ENCODE results near the gene STK24.

Gene STK24

DNA sequence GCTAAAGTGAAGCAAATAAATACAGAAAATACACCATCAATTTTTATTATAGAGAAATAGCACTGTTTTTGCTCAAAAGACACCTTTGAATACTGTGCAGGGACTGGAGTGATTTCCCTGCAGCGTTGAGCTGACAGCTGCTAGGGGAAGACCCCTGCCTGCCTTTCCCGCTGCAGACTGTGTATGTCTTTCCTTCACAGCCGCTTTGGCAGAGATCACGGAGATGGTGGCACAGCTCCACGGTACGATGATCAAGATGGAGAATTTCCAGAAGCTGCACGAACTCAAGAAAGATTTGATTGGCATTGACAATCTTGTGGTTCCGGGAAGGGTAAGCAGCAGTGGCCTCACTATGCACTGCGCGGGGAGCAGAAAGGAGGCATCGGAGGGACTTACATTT lies 141.5 kb downstream of the STK24 start:
- no peak overlapping the region for H3K4me2 ChIP-seq (ENCODE audit: low read depth, low read length, poor library complexity, severe bottlenecking)
- no peaks in the 10 kb centered on the region for H3K36me3 ChIP-seq (ENCODE audit: insufficient read depth, low read length)
- H3K4me1 ChIP-seq (ENCODE audit: insufficient read depth, low read length, poor library complexity, severe bottlenecking), result no peaks in the 10 kb centered on the region
- no peaks in the 10 kb centered on the region for H3K9me2 ChIP-seq (replicated peaks; ENCODE audit: low read depth, low read length)
- no peaks in the 10 kb centered on the region for H3K9me3 ChIP-seq (ENCODE audit: insufficient read depth, low read depth, low read length)
- H4K20me1 ChIP-seq (ENCODE audit: insufficient read depth, low read length, poor library complexity, severe bottlenecking), result no peaks in the 10 kb centered on the region
- no peak overlapping the region for H3K9ac ChIP-seq (ENCODE audit: low read depth, low read length, poor library complexity, severe bottlenecking)
- no peaks in the 10 kb centered on the region for H3K27me3 ChIP-seq (ENCODE audit: insufficient read depth, low read length, poor library complexity, severe bottlenecking)
- no peaks in the 10 kb centered on the region for H3K79me2 ChIP-seq (ENCODE audit: insufficient read depth, low read length)
- no peaks in the 10 kb centered on the region for H3F3A ChIP-seq (ENCODE audit: low read depth)
- no peak overlapping the region for H3K4me3 ChIP-seq (ENCODE audit: low read length, poor library complexity, severe bottlenecking)
- no peak for TF ChIP-seq EZH2phosphoT487 (IDR thresholded peaks at IDR 0.05; ENCODE audit: borderline replicate concordance)
- TF ChIP-seq, protein P1, sequence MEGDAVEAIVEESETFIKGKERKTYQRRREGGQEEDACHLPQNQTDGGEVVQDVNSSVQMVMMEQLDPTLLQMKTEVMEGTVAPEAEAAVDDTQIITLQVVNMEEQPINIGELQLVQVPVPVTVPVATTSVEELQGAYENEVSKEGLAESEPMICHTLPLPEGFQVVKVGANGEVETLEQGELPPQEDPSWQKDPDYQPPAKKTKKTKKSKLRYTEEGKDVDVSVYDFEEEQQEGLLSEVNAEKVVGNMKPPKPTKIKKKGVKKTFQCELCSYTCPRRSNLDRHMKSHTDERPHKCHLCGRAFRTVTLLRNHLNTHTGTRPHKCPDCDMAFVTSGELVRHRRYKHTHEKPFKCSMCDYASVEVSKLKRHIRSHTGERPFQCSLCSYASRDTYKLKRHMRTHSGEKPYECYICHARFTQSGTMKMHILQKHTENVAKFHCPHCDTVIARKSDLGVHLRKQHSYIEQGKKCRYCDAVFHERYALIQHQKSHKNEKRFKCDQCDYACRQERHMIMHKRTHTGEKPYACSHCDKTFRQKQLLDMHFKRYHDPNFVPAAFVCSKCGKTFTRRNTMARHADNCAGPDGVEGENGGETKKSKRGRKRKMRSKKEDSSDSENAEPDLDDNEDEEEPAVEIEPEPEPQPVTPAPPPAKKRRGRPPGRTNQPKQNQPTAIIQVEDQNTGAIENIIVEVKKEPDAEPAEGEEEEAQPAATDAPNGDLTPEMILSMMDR (conservative IDR thresholded peaks at IDR 0.05; ENCODE audit: low read length), result no peak
- no peak overlapping the region for H2AFZ ChIP-seq (ENCODE audit: low read length)

DNA sequence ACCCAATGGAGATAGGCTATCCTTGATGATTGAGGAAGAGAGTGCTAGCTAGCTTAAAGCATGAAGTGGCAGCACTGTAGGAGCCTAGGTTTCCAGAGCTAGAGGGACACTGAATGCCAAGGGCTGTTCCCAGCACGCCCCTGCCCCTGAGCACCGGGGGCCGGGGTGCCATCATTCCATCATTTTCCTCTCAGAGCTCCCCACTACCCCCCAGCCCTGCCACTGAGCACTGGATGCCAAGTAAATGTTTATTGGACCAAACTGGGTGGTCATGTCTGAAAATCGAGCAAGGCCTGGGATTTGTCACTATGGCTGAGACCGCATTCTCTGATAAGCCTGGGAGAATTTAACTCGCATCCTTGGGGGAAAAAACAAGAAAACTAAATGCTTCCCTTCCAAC lies 142.8 kb downstream of the STK24 start:
- H3F3A ChIP-seq (ENCODE audit: low read depth), result no peaks in the 10 kb centered on the region
- H3K36me3 ChIP-seq (ENCODE audit: insufficient read depth, low read length), result no peaks in the 10 kb centered on the region
- H3K27me3 ChIP-seq (ENCODE audit: insufficient read depth, low read length, poor library complexity, severe bottlenecking), result no peaks in the 10 kb centered on the region
- no peaks in the 10 kb centered on the region for H3K9me3 ChIP-seq (ENCODE audit: insufficient read depth, low read depth, low read length)
- no peak for TF ChIP-seq EZH2phosphoT487 (IDR thresholded peaks at IDR 0.05; ENCODE audit: borderline replicate concordance)
- TF ChIP-seq, protein P1 (conservative IDR thresholded peaks at IDR 0.05; ENCODE audit: low read length), result no peak
- no peaks in the 10 kb centered on the region for H3K9me2 ChIP-seq (replicated peaks; ENCODE audit: low read depth, low read length)
- no peaks in the 10 kb centered on the region for H3K4me1 ChIP-seq (ENCODE audit: insufficient read depth, low read length, poor library complexity, severe bottlenecking)
- H3K9ac ChIP-seq (ENCODE audit: low read depth, low read length, poor library complexity, severe bottlenecking), result no peak overlapping the region
- no peaks in the 10 kb centered on the region for H4K20me1 ChIP-seq (ENCODE audit: insufficient read depth, low read length, poor library complexity, severe bottlenecking)
- H3K4me3 ChIP-seq (ENCODE audit: low read length, poor library complexity, severe bottlenecking), result no peak overlapping the region
- H2AFZ ChIP-seq (ENCODE audit: low read length), result no peak overlapping the region
- no peaks in the 10 kb centered on the region for H3K79me2 ChIP-seq (ENCODE audit: insufficient read depth, low read length)
- H3K4me2 ChIP-seq (ENCODE audit: low read depth, low read length, poor library complexity, severe bottlenecking), result no peak overlapping the region

- no peaks in the 10 kb centered on the region for H4K20me1 ChIP-seq (ENCODE audit: insufficient read depth, low read length, poor library complexity, severe bottlenecking)
- no peak overlapping the region for H3K9ac ChIP-seq (ENCODE audit: low read depth, low read length, poor library complexity, severe bottlenecking)
- H3K4me1 ChIP-seq (ENCODE audit: insufficient read depth, low read length, poor library complexity, severe bottlenecking), result no peaks in the 10 kb centered on the region
- no peak overlapping the region for H2AFZ ChIP-seq (ENCODE audit: low read length)
- no peak overlapping the region for H3K4me2 ChIP-seq (ENCODE audit: low read depth, low read length, poor library complexity, severe bottlenecking)
- no peak overlapping the region for H3K4me3 ChIP-seq (ENCODE audit: low read length, poor library complexity, severe bottlenecking)
- no peaks in the 10 kb centered on the region for H3K9me3 ChIP-seq (ENCODE audit: insufficient read depth, low read depth, low read length)
- H3F3A ChIP-seq (ENCODE audit: low read depth), result no peaks in the 10 kb centered on the region
- no peaks in the 10 kb centered on the region for H3K9me2 ChIP-seq (replicated peaks; ENCODE audit: low read depth, low read length)
- TF ChIP-seq, protein P1 (conservative IDR thresholded peaks at IDR 0.05; ENCODE audit: low read length), result no peak
- no peak for TF ChIP-seq EZH2phosphoT487 (IDR thresholded peaks at IDR 0.05; ENCODE audit: borderline replicate concordance)
- H3K27me3 ChIP-seq (ENCODE audit: insufficient read depth, low read length, poor library complexity, severe bottlenecking), result no peaks in the 10 kb centered on the region
- no peaks in the 10 kb centered on the region for H3K36me3 ChIP-seq (ENCODE audit: insufficient read depth, low read length)
- H3K79me2 ChIP-seq (ENCODE audit: insufficient read depth, low read length), result no peaks in the 10 kb centered on the region
These were observed 143.3 kb downstream of the STK24 start for GRCh38 chr13:98433654-98434053.

Data from Loucy (cell line).